HepG2 (cell line): Measurements from ENCODE around the gene CDC42EP5. TPM values are rescaled to one million over a fixed set of nuclear protein-coding genes. Genes with fewer than 3 reads are reported as not detected.

Experiments
- CBX5 ChIP-seq: sonication (generic); formaldehyde crosslinking; IDR thresholded peaks from 2 replicates; pipeline ENCODE4 v1.4.0; 2020; ENCODE audit warnings: missing genetic modification reagents, borderline replicate concordance
- GABPB1 ChIP-seq: IDR thresholded peaks from 2 replicates; pipeline ENCODE4 v1.6.1; 2016; ENCODE audit warnings: mild to moderate bottlenecking, missing genetic modification reagents, moderate library complexity, missing compliant biosample characterization
- MAFF ChIP-seq: IDR thresholded peaks from 2 replicates; pipeline ENCODE4 v1.6.1; 2011; ENCODE audit warnings: low read depth, low read length, improper control_type of control experiment
- MIXL1 ChIP-seq: IDR thresholded peaks from 2 replicates; pipeline ENCODE4 v1.6.1; 2016
- SMAD9 ChIP-seq: sonication (generic); formaldehyde crosslinking; IDR thresholded peaks from 2 replicates; pipeline ENCODE4 v1.5.1; 2020; ENCODE audit warnings: mild to moderate bottlenecking, missing genetic modification reagents
- ZNF644 ChIP-seq: IDR thresholded peaks from 2 replicates; pipeline ENCODE4 v1.6.1; 2016; ENCODE audit warnings: low read depth
- ZNF891 ChIP-seq: sonication (generic); formaldehyde crosslinking; IDR thresholded peaks from 2 replicates; pipeline ENCODE4 v1.5.0; 2020; ENCODE audit warnings: mild to moderate bottlenecking, missing genetic modification reagents
- polyA plus RNA-seq, 8 experiments: library from polyadenylated mRNA; depleted of rRNA in 3 of 8; stranded (reverse) in 7 of 8; unstranded in 1 of 8; fragments of >200 nt; fragmentation: Illumina TruSeq in 4 of 8; extraction: Trizol in 4 of 8; gene quantifications; 2 replicates each; pipeline versions ENCODE4 v1.2.1 to v1.2.3, GENCODE V29; 2011 to 2016; ENCODE audit warnings: low read depth in 4 of 8, missing spikeins in 1 of 8, mixed read lengths in 1 of 8; ENCODE audit not compliant: insufficient read depth in 1 of 8
- total RNA-seq, 5 experiments: library from RNA; depleted of rRNA; stranded (reverse); fragments of >200 nt; fragmentation: Illumina TruSeq; extraction: Trizol; gene quantifications; 2 replicates each; pipeline ENCODE4 v1.2.3, GENCODE V29; 2016; ENCODE audit warnings: low read depth in 1 of 5
- TF ChIP-seq, protein P1 (sequence below): sonication (generic); formaldehyde crosslinking; IDR thresholded peaks from 2 replicates; pipeline ENCODE4 v1.4.0; 2020; ENCODE audit warnings: mild to moderate bottlenecking, low read depth, missing genetic modification reagents
- TF ChIP-seq, protein P2 (sequence below): IDR thresholded peaks from 2 replicates; pipeline ENCODE4 v1.6.1; 2016; ENCODE audit warnings: missing biosample characterization, missing genetic modification reagents, low read depth
- TF ChIP-seq, protein P3 (sequence below): sonication (generic); formaldehyde crosslinking; IDR thresholded peaks from 2 replicates; pipeline ENCODE4 v1.9.0; 2021; ENCODE audit warnings: mild to moderate bottlenecking, missing genetic modification reagents
- TF ChIP-seq, protein P4 (sequence below): sonication (generic); formaldehyde crosslinking; IDR thresholded peaks from 2 replicates; pipeline ENCODE4 v1.9.0; 2022; ENCODE audit warnings: low read depth, missing genetic modification reagents
- TF ChIP-seq, protein P5 (sequence below): fragments of 450-650 bp; IDR thresholded peaks from 2 replicates; pipeline ENCODE4 v1.6.1; 2017; ENCODE audit warnings: mild to moderate bottlenecking
- TF ChIP-seq, protein P6 (sequence below): sonication (generic); formaldehyde crosslinking; IDR thresholded peaks from 2 replicates; pipeline ENCODE4 v1.5.1; 2020; ENCODE audit warnings: missing genetic modification reagents, mild to moderate bottlenecking, borderline replicate concordance

CDC42EP5 gene
- total and polyA plus RNA-seq, 2 of the 13 experiments (the other 11 are each of a cell fraction or from before 2014, with no cell fraction given): 0.41 to 1.6 TPM

DNA sequence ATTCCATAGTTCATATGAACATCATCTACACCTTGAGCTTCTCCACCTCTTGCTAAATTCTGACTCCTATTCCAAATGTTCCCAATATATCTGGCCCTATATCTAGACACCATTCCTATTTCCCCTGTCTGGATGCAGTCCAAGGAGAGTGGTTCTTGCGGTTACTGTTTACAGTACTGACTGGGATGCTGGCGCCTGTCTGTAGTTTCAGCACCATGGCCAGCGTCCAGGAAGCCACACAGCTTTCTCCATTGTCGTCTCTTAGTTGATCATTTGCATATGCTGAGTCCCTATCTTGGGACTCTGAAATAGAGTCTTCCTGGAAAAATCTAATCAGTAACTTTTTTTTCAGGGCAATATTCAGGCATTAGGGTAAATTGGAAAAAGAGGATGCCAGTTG is 44.4 kb upstream of the CDC42EP5 start (continued):
- TF ChIP-seq, protein P1, sequence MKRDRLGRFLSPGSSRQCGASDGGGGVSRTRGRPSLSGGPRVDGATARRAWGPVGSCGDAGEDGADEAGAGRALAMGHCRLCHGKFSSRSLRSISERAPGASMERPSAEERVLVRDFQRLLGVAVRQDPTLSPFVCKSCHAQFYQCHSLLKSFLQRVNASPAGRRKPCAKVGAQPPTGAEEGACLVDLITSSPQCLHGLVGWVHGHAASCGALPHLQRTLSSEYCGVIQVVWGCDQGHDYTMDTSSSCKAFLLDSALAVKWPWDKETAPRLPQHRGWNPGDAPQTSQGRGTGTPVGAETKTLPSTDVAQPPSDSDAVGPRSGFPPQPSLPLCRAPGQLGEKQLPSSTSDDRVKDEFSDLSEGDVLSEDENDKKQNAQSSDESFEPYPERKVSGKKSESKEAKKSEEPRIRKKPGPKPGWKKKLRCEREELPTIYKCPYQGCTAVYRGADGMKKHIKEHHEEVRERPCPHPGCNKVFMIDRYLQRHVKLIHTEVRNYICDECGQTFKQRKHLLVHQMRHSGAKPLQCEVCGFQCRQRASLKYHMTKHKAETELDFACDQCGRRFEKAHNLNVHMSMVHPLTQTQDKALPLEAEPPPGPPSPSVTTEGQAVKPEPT: no peak
- no peak for TF ChIP-seq ZNF891
- TF ChIP-seq, protein P2, sequence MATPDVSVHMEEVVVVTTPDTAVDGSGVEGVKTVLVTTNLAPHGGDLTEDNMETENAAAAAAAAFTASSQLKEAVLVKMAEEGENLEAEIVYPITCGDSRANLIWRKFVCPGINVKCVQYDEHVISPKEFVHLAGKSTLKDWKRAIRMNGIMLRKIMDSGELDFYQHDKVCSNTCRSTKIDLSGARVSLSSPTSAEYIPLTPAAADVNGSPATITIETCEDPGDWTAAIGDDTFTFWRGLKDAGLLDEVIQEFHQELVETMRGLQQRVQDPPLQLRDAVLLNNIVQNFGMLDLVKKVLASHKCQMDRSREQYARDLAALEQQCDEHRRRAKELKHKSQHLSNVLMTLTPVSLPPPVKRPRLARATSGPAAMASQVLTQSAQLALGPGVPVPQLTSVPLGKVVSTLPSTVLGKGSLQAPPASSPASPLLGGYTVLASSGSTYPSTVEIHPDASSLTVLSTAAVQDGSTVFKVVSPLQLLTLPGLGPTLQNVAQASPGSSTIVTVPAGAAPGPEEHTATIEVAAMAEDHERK (CRISPR knock-in tag): no peak
- TF ChIP-seq GABPB1 (CRISPR knock-in tag): no peak; the same call in 1 of the 2 replicates
- TF ChIP-seq, protein P3, sequence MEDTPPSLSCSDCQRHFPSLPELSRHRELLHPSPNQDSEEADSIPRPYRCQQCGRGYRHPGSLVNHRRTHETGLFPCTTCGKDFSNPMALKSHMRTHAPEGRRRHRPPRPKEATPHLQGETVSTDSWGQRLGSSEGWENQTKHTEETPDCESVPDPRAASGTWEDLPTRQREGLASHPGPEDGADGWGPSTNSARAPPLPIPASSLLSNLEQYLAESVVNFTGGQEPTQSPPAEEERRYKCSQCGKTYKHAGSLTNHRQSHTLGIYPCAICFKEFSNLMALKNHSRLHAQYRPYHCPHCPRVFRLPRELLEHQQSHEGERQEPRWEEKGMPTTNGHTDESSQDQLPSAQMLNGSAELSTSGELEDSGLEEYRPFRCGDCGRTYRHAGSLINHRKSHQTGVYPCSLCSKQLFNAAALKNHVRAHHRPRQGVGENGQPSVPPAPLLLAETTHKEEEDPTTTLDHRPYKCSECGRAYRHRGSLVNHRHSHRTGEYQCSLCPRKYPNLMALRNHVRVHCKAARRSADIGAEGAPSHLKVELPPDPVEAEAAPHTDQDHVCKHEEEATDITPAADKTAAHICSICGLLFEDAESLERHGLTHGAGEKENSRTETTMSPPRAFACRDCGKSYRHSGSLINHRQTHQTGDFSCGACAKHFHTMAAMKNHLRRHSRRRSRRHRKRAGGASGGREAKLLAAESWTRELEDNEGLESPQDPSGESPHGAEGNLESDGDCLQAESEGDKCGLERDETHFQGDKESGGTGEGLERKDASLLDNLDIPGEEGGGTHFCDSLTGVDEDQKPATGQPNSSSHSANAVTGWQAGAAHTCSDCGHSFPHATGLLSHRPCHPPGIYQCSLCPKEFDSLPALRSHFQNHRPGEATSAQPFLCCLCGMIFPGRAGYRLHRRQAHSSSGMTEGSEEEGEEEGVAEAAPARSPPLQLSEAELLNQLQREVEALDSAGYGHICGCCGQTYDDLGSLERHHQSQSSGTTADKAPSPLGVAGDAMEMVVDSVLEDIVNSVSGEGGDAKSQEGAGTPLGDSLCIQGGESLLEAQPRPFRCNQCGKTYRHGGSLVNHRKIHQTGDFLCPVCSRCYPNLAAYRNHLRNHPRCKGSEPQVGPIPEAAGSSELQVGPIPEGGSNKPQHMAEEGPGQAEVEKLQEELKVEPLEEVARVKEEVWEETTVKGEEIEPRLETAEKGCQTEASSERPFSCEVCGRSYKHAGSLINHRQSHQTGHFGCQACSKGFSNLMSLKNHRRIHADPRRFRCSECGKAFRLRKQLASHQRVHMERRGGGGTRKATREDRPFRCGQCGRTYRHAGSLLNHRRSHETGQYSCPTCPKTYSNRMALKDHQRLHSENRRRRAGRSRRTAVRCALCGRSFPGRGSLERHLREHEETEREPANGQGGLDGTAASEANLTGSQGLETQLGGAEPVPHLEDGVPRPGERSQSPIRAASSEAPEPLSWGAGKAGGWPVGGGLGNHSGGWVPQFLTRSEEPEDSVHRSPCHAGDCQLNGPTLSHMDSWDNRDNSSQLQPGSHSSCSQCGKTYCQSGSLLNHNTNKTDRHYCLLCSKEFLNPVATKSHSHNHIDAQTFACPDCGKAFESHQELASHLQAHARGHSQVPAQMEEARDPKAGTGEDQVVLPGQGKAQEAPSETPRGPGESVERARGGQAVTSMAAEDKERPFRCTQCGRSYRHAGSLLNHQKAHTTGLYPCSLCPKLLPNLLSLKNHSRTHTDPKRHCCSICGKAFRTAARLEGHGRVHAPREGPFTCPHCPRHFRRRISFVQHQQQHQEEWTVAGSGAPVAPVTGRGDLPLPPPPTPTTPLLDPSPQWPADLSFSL (CRISPR knock-in tag): no peak
- peak; percentile 75 for TF ChIP-seq ZNF644 (CRISPR knock-in tag)
- TF ChIP-seq, protein P4, sequence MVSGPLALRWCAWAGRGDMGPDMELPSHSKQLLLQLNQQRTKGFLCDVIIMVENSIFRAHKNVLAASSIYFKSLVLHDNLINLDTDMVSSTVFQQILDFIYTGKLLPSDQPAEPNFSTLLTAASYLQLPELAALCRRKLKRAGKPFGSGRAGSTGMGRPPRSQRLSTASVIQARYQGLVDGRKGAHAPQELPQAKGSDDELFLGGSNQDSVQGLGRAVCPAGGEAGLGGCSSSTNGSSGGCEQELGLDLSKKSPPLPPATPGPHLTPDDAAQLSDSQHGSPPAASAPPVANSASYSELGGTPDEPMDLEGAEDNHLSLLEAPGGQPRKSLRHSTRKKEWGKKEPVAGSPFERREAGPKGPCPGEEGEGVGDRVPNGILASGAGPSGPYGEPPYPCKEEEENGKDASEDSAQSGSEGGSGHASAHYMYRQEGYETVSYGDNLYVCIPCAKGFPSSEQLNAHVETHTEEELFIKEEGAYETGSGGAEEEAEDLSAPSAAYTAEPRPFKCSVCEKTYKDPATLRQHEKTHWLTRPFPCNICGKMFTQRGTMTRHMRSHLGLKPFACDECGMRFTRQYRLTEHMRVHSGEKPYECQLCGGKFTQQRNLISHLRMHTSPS (CRISPR knock-in tag): no peak
- TF ChIP-seq, protein P5, sequence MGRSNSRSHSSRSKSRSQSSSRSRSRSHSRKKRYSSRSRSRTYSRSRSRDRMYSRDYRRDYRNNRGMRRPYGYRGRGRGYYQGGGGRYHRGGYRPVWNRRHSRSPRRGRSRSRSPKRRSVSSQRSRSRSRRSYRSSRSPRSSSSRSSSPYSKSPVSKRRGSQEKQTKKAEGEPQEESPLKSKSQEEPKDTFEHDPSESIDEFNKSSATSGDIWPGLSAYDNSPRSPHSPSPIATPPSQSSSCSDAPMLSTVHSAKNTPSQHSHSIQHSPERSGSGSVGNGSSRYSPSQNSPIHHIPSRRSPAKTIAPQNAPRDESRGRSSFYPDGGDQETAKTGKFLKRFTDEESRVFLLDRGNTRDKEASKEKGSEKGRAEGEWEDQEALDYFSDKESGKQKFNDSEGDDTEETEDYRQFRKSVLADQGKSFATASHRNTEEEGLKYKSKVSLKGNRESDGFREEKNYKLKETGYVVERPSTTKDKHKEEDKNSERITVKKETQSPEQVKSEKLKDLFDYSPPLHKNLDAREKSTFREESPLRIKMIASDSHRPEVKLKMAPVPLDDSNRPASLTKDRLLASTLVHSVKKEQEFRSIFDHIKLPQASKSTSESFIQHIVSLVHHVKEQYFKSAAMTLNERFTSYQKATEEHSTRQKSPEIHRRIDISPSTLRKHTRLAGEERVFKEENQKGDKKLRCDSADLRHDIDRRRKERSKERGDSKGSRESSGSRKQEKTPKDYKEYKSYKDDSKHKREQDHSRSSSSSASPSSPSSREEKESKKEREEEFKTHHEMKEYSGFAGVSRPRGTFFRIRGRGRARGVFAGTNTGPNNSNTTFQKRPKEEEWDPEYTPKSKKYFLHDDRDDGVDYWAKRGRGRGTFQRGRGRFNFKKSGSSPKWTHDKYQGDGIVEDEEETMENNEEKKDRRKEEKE: no peak
- no peak for TF ChIP-seq SMAD9 (CRISPR knock-in tag)
- no peak for TF ChIP-seq MIXL1 (CRISPR knock-in tag)
- TF ChIP-seq, protein P6, sequence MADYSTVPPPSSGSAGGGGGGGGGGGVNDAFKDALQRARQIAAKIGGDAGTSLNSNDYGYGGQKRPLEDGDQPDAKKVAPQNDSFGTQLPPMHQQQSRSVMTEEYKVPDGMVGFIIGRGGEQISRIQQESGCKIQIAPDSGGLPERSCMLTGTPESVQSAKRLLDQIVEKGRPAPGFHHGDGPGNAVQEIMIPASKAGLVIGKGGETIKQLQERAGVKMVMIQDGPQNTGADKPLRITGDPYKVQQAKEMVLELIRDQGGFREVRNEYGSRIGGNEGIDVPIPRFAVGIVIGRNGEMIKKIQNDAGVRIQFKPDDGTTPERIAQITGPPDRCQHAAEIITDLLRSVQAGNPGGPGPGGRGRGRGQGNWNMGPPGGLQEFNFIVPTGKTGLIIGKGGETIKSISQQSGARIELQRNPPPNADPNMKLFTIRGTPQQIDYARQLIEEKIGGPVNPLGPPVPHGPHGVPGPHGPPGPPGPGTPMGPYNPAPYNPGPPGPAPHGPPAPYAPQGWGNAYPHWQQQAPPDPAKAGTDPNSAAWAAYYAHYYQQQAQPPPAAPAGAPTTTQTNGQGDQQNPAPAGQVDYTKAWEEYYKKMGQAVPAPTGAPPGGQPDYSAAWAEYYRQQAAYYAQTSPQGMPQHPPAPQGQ: no peak
- TF ChIP-seq MAFF: no peak
- no peak for TF ChIP-seq CBX5
